Measurements from ENCODE around the gene DNAH3.
"Not testable (repeated sequence)": the region's sequence is repeated elsewhere in the genome, so short reads cannot be mapped to it uniquely, and the experiment has no call there.

Gene DNAH3

GRCh38 chr16:21100447-21100846 is 50.2 kb downstream of the DNAH3 start:
- TF ChIP-seq MAX (IDR thresholded peaks at IDR 0.05; ENCODE audit: low read depth, low read length) (no peak), MYC (IDR thresholded peaks at IDR 0.05; ENCODE audit: low read depth, low read length) (no peak), POLR2A (IDR thresholded peaks at IDR 0.05; ENCODE audit: extremely low read depth, insufficient read length) (no peak)
- TF ChIP-seq, protein P1, sequence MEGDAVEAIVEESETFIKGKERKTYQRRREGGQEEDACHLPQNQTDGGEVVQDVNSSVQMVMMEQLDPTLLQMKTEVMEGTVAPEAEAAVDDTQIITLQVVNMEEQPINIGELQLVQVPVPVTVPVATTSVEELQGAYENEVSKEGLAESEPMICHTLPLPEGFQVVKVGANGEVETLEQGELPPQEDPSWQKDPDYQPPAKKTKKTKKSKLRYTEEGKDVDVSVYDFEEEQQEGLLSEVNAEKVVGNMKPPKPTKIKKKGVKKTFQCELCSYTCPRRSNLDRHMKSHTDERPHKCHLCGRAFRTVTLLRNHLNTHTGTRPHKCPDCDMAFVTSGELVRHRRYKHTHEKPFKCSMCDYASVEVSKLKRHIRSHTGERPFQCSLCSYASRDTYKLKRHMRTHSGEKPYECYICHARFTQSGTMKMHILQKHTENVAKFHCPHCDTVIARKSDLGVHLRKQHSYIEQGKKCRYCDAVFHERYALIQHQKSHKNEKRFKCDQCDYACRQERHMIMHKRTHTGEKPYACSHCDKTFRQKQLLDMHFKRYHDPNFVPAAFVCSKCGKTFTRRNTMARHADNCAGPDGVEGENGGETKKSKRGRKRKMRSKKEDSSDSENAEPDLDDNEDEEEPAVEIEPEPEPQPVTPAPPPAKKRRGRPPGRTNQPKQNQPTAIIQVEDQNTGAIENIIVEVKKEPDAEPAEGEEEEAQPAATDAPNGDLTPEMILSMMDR (IDR thresholded peaks at IDR 0.05; ENCODE audit: low read depth, low read length) = no peak
- DNase-seq (ENCODE audit: low read depth) = no peak
- H3K4me3 ChIP-seq (ENCODE audit: low read depth, low read length) = no peak overlapping the region

- no peak for TF ChIP-seq MAX (IDR thresholded peaks at IDR 0.05; ENCODE audit: low read depth, low read length)
- no peak for TF ChIP-seq POLR2A (IDR thresholded peaks at IDR 0.05; ENCODE audit: extremely low read depth, insufficient read length)
- TF ChIP-seq, protein P1 (IDR thresholded peaks at IDR 0.05; ENCODE audit: low read depth, low read length) = no peak
- TF ChIP-seq MYC (IDR thresholded peaks at IDR 0.05; ENCODE audit: low read depth, low read length) = no peak
- no peak for DNase-seq (ENCODE audit: low read depth)
These were observed 53.5 kb downstream of the DNAH3 start for GRCh38 chr16:21097151-21097550.

DNA sequence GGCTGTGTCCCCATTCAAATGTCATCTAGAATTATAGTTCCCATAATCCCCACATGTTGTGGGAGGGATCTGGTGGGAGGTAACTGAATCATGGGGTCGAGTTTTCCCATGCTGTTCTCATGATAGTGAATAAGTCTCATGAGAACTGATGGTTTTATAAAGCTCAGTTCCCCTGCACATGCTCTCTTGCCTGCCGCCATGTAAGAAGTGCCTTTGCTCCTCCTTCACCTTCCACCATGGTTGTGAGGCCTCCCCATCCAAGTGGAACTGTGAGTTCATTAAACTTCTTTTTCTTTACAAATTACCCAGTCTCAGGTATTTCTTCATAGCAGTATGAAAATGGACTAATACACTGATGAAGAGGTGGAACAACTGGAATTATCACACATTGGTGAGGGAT is 55.9 kb downstream of the DNAH3 start:
- H3K4me3 ChIP-seq (ENCODE audit: low read depth, low read length); DNase-seq (ENCODE audit: low read depth): not testable (repeated sequence)

More at GRCh38 chr16:21097151-21097550, 53.5 kb downstream of the DNAH3 start:
- no peak overlapping the region for H3K4me3 ChIP-seq (ENCODE audit: low read depth, low read length)

DNA sequence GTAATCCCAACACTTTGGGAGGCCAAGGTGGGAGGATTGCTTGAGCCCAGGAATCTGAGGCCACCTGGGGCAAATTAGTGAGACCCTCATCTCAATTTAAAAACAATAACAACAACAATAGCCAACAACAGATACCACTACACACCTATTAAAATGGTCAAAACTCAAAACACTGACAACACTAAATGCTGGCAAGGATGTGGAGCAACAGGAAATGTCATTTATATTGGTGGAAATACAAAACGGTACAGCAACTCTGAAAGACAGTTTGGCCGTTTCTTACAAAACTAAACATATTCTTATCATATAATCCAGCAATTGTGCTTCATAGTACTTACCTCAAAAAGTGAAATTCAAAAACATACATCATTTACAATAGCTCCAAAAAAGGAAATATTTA is 57.7 kb downstream of the DNAH3 start:
- TF ChIP-seq, protein P1 (IDR thresholded peaks at IDR 0.05; ENCODE audit: low read depth, low read length) = no peak
- no peak for TF ChIP-seq MAX (IDR thresholded peaks at IDR 0.05; ENCODE audit: low read depth, low read length)
- no peak for TF ChIP-seq MYC (IDR thresholded peaks at IDR 0.05; ENCODE audit: low read depth, low read length)
- TF ChIP-seq POLR2A (IDR thresholded peaks at IDR 0.05; ENCODE audit: extremely low read depth, insufficient read length) = no peak
- no peak overlapping the region for H3K4me3 ChIP-seq (ENCODE audit: low read depth, low read length)
- no peak for DNase-seq (ENCODE audit: low read depth)

DNA sequence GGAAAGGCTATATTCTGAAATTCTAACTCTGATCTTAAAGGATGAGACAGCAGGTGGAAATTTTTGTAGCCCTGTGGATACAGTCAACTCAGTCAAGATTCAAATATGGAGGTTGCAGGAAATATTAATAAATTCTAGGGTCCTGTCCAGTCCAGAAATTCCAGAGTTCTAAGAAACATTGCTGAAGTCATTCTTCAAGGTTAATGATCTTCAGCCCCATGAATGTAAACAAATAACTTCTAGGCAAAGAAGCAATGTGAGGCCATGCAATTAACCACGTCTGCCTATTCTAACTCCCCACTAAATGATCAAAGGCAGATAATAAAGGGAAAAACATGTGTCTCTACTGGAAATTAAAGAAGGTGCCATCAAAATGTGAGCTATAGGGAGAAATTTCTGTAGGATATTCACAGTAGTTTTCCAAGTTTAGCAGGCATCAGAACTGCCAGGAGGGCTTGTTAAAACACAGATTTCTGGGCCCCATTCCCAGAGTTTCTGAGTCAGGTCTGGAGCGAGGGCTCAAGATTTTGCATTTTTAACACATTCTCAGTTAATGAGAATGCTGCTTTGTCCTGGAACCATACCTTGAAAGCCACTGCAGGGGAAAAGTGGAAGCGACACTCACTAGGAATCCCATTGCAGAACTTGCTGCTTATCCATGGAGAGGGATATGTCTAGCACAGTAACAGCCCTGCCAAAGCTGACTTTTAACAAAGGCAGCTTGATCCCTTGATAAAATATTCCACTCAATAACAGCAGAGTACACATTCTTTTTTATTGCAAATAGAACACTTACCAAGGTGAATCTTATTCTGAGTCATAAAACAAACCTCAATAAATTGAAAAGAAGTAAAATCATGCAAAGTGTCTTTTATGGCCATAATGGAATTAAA is 61.8 kb downstream of the DNAH3 start:
- no peak overlapping the region for H3K4me3 ChIP-seq (ENCODE audit: low read depth, low read length)
- no peak for TF ChIP-seq MAX (IDR thresholded peaks at IDR 0.05; ENCODE audit: low read depth, low read length)
- TF ChIP-seq, protein P1 (IDR thresholded peaks at IDR 0.05; ENCODE audit: low read depth, low read length) = no peak
- no peak for TF ChIP-seq POLR2A (IDR thresholded peaks at IDR 0.05; ENCODE audit: extremely low read depth, insufficient read length)
- no peak for TF ChIP-seq MYC (IDR thresholded peaks at IDR 0.05; ENCODE audit: low read depth, low read length)
- DNase-seq (ENCODE audit: low read depth) = no peak

GRCh38 chr16:21088143-21088542 is 62.5 kb downstream of the DNAH3 start:
- DNase-seq (ENCODE audit: low read depth) = no peak
- TF ChIP-seq, protein P1 (IDR thresholded peaks at IDR 0.05; ENCODE audit: low read depth, low read length) = no peak
- TF ChIP-seq MYC (IDR thresholded peaks at IDR 0.05; ENCODE audit: low read depth, low read length) (no peak), POLR2A (IDR thresholded peaks at IDR 0.05; ENCODE audit: extremely low read depth, insufficient read length) (no peak), MAX (IDR thresholded peaks at IDR 0.05; ENCODE audit: low read depth, low read length) (no peak)
- no peak overlapping the region for H3K4me3 ChIP-seq (ENCODE audit: low read depth, low read length)

Data from NB4 (cell line).